HG03571 (cell line): Measurements from ENCODE around the gene CERS2.
"Not testable (repeated sequence)": the region's sequence is repeated elsewhere in the genome, so short reads cannot be mapped to it uniquely, and the experiment has no call there.

Experiments
- ATAC-seq: cut with Tn5 transposase; IDR thresholded peaks from one replicate; pipeline ENCODE4 v1.9.1; 2021; ENCODE audit not compliant: unreplicated experiment

Gene CERS2

DNA sequence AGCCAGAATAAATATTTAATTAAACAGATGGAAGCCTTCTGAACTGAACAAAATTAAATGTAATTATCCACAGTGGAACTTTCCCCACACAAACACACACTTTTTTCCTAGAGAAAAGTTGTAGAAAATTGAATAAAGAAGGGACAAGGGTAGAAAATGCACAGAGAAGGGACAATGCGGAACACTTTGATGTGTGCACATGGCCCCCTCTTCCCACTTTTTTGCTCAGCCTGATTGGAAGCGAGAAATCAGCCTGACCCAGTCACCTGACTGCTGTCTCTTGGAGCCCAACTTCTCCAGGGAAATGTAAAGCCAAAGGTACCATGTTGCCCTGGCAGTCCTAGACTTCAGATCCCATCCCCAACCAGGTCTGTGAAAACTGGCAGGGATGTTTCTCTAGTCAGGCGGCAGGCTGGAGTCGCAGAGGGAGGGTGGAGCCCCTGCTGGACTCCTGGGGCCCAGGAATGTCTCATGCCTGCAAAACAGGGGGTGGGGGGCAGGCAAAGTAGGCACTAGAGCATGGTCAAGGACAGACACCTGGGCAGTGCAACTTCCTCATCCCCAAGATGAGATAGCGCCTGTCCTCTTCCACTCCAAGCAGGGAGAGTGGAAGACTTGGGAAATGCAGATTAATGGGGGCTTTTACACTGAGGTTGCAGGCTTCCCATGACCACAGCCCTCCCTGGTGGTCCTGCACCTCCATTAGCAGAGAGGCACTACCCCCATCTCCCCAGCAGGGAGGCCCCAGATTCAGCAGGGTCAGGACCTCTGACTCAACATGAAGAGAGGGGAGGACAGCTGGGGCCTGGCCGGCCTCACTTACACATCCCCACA, 2.8 kb downstream of the CERS2 start:
- no peak for ATAC-seq

DNA sequence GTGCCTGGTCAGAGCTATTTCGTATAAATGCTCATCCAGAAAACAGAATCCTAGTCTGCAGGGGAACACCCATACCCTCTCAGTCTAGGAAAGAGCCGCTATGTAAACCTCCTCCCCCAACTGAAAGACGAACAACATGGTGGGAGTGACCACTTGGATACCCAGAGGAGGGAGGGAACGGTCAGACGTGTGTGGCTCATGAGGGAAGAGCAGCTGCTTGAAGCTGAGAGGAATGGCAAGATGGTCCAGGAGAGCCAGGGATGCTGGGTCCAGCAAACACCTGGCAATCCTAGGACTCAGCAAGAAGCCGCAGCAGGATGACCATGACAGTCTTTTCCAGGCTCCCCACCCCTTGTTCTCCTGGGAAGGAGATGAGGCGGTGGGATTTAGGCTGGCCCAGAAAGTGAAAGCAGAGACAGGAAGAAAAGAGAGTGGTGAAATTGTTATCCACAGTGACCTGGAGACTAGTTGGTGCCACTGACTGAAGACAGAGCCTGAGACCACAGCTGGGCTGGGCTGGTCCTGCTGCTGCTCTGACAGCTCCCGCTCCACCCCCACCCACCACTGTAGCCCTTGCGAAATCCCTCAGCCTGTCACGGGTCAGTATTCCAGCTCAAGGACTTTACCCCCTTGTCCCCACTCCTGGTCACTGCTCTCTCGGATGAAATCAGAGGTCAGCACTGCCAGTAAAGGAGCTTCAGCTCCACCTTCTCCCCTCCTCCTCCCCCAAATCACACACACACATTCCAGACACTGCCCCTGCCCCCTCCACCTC, 3.6 kb downstream of the CERS2 start:
- no peak for ATAC-seq

DNA sequence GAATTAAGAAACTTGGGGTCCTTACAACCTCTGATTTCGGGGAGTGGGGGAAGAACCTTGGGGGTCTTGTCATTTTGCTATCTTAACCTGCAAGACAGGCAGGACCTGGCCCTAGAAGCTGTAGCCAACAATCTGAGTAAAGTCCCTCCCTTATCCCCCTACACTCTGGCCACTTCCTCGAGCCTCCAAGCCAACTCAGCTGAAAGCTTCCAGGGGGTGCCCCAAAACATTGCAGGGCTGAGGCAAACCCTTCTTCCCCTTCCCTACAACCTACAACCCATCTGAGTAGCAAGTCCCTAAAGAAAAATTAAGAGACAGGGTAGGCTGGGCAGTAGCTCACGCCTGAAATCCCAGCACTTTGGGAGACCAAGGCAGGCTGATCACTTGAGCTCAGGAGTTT, 5.0 kb downstream of the CERS2 start:
- ATAC-seq = no peak

DNA sequence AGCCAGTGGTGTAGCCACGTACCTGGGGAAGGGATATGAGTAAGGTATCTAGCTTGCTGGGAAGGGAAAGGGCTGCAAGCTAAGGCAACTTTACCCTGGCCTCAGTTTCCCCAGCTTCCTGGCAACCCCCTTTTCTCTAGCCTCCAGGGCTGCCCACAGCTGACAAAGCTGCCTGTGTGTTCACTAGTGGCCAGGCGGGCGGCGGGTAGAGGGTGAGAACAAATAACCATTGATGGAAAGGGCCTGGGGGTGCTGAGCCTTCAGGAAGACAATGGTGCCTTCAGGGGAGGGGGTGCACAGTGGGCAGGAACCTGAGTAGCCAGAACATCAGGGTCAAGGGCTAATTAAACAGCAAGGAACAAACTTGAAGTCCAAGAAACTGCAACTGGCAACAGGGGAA, 6.1 kb downstream of the CERS2 start:
- no peak for ATAC-seq

DNA sequence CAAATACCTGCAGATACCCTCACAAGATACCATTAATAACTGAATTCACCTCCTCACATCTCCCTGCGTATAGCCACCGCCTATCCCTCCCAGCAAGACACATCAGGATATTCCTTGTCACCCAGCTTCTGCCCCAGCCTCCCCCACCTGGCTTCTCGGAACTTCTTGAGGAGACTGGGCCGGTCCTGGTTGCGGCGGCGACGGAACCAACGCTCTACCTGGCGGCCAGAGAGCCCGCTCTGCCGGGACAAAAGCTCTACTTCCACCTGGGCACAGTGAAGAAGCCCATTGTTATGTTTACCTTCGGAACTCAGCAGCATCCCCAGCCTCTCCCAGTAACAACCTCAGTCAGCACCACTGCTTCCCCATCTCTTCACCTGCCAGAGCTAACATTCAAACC, 6.7 kb downstream of the CERS2 start:
- no peak for ATAC-seq

DNA sequence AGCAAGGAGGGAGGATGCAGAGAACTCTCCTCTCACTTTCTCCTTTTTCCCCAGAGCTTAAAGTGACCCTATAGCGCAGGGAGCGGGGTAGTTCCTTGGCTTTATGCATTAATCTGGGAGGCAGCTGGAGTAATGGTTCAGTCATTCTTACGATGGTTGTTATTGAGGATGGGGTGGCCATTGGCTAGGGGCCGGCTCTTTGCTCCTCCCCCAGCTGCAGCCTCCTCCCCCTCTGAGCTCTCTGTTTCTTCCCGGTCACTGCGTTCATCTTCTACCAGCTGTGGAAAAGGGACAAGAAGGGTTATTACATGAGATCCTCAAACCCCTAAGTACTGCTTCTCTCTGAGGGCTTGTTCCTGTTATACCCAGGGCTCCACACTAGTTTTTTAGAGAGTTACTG, 8.6 kb downstream of the CERS2 start:
- no peak for ATAC-seq

DNA sequence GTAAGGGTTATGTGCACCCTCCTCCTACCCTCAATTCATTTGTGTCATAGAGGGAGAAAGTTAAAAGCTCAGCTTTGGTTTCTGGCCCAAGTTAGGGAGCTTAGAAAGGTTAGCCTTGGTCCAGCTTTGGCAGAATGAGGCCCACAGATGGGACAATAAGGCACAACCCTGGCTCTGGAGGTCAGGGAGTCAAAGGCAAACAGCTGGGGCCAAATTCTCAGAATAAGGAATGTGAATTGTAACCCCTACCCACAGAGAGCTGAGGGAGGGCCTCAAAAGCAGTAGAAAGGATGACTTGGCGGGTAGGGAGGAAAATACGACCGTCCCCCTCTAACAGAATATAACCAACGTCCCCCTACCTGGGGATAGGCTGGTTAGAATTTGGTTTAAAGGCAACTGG, 9.0 kb downstream of the CERS2 start:
- ATAC-seq = no peak

DNA sequence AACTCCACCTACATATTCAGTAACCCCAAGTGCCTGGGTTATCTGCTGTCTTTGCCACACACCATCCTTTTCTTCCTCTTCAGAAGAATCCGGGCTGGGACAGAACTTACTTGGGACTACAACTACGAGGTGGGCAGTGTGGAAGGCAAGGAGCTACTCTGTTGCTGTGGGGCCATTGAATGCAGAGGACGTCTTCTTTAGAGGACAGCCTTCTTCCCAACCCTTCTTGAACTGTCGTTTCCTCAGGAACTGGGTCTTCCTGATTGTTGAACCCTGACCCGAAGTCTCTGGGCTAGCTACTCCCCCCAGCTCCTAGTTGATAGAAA, 10.5 kb downstream of the CERS2 start:
- no peak for ATAC-seq

DNA sequence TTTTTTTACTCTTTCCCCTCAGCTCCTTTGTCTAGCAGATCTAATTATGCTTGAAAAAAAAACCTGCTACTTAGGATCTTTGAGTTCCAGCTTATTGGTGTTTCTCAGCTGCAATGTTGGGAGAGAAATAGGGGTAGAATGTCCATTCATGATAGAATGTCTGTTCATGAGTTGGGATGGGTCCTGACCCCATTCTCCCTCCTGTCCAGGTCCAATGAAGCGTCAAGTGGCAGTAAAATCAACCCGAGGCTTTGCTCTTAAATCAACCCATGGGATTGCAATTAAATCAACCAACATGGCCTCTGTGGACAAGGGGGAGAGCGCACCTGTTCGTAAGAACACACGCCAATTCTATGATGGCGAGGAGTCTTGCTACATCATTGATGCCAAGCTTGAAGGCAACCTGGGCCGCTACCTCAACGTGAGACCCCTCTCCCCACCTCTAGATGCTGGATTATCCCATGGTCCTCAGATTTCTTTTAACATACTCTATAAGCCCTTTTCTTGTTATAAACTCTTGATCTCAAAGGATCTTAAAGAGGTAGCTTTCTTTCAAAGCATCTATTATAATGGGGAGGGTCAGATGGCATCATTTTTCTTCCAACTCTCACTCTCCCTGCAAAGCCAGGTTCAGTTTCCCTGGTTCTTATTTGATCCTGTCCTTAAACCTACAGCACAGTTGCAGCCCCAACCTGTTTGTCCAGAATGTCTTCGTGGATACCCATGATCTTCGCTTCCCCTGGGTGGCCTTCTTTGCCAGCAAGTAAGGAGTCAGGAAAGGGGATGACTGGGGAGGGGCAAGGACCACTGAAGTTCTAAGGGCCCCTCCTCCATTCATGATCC, 11.1 kb downstream of the CERS2 start:
- ATAC-seq = no peak

DNA sequence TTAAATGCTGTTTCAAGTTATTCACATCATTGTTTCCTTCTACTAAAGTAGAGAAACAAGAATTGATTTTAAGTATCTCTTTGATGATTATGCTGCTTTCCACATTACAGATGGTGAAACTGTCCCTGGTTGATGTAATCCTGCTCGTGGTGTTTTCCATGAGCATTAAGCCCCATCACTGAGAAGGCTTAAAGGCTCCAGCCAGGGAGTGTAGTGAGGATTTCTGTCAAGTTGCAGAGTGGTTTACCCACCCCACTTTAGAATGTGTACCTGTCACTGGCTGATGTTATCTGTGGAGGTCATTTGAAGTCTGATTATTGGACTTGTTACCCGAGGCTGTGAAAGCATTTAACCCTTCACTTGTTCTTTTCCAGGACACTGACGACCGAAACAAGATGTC, 12.9 kb downstream of the CERS2 start:
- ATAC-seq = no peak

DNA sequence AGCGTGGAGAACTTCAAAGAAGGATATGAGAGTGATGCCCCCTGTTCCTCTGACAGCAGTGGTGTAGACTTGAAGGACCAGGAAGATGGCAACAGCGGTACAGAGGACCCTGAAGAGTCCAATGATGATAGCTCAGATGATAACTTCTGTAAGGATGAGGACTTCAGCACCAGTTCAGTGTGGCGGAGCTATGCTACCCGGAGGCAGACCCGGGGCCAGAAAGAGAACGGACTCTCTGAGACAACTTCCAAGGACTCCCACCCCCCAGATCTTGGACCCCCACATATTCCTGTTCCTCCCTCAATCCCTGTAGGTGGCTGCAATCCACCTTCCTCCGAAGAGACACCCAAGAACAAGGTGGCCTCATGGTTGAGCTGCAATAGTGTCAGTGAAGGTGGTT, 14.0 kb downstream of the CERS2 start:
- ATAC-seq = no peak

DNA sequence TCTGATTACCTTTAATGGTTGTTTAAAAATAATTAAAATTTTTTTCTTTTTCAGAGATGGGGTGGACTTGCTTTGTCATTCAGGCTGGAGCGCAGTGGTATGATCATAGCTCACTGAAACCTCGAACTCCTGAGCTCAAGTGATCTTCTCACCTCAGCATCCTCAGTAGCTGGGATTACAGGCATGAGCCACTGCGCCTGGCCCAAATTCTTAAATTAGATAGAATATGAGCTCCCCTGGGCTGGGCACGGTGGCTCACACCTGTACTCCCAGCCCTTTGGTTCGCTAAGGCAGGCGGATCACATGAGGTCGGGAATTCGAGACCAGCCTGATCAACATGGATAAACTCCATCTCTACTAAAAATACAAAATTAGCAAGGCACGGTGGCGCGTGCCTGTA, 17.0 kb downstream of the CERS2 start:
- ATAC-seq = no peak

DNA sequence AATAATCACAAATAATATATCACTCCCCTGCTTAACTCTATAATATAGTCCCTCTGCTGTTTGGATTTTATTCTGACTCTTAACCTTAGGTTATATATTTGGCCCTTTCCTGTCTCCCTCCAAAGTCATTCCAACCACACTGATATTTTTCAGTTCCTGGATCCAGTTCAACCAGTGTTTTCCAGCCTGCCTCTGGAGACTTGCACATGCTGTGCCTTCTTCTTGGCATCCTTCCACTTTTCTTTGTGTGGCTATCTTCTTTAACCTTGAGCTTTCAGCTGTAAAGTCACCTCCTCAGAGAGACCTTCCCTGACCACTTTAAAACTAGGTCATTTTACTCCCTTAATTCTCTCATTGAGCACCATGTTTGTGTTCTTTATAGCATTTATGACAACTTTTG, 19.4 kb downstream of the CERS2 start:
- no peak for ATAC-seq

DNA sequence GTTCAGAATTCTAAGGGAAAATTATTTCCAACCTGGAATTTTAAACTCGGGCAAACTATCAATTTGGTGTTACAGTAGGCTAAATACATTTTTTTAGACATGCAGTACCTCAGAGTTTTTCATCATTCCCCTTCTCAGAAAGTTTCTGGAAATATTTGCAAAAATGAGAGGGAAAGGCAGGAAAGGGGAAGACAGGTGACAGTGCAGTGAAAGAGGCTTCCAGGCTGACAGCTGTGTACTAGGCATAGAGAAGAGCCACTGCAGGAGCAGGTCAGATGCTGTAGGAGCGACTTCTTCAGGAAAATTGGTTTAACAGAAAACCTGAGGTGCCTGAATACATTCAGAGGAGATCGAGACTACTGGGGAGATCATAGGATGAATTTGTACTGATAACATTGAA, 19.9 kb downstream of the CERS2 start:
- ATAC-seq = no peak

DNA sequence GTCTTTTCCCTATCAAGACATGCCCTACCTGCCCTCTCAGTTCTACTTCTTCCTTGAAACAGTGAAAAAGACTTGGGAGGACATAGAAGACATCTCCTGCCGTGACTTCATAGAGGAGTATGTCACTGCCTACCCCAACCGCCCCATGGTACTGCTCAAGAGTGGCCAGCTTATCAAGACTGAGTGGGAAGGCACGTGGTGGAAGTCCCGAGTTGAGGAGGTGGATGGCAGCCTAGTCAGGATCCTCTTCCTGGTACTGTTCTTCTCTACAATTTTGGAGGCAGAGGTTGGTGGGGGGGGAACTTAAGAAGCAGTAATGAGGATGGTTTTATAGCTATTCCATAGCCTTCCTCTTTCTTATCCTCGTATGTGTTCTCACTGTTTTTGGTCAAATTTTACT, 29.8 kb downstream of the CERS2 start:
- no peak for ATAC-seq

DNA sequence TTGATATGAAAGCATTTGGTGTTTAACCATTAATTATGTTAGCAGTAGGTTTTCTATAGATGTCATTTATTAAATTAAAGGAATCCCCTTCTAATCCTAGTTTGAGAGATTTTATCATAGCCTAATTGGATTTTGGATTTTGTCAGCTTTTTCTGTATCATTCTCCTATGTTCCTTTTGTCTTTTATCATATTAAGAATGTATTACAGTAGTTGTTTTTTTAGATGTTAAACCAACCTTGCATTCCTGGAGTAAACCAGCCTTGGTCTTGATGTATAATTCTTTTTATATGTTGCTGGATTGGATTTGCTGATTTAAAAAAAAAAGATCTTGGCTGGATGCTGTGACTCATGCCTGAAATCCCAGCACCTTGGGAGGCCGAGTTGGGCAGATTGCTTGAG, 42.9 kb downstream of the CERS2 start:
- ATAC-seq = no peak

DNA sequence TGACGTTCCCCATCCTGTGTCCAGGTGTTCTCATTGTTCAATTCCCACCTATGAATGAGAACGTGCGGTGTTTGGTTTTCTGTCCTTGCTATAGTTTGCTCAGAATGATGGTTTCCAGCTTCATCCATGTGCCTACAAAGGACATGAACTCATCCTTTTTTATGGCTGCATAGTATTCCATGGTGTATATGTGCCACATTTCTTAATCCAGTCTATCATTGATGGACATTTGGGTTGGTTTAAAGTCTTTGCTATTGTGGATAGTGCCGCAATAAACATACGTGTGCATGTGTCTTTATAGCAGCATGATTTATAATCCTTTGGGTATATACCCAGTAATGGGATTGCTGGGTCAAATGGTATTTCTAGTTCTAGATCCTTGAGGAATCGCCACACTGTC, 45.9 kb downstream of the CERS2 start:
- ATAC-seq = not testable (repeated sequence)

DNA sequence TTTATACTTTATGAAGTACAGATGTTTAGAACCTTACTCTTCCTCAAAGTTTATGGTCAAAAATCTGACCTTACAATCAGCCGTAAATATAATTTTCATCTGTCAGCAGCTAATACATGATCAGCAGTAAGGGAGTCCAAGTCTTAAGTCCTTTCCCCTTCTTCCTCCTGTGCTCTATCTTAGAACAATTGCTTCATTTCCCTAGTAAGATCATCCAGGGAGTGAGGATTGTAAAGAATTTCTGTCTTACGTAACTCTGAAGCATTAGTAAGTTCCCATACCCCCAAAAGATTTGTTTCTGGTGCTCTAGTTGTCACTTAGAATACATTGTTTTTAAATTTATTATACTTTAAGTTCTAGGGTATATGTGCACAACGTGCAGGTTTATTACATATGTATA, 46.3 kb downstream of the CERS2 start:
- no peak for ATAC-seq

DNA sequence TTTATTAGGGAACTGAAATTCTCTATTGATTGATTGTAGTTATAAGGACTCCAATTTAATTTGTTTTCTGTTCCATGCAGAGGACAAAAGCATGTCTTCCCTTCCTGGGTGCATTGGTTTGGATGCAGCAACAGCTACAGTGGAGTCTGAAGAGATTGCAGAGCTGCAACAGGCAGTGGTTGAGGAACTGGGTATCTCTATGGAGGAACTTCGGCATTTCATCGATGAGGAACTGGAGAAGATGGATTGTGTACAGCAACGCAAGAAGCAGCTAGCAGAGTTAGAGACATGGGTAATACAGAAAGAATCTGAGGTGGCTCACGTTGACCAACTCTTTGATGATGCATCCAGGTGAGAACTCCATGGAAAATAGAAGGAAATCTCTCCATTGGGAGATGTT, 47.0 kb downstream of the CERS2 start:
- no peak for ATAC-seq

DNA sequence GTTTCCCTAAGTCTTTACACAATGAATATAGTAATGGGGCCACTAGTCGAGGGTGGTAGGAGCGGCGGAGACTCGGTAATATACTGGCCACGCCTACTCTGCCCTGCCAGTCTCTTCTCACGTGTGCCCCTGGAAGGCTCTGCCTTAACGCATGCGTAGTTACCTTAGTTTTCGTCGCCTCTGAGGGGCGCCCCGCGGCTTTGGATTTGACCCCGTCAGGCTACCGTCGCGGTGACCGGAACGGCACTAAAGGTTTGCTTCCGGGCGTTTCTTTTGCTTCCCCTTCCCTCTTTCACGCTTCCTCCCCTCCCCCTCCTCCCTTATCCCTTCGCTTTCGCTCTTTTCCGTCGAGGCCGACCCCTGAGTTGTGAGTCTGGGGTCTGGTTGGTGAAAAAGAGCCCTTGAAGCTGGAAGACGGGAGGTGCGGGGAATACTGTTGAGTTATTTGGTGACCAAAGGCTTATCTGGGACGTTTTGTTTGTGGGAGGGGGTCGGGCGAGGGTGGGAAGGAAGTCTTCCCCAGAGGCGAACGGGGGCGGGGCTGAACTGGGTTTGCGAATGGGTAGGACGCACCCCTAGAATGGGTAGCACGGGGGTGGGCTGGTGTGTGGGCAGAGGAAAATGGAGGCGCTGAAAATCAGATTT, 48.4 kb downstream of the CERS2 start, which contains the start of gene SETDB1:
SETDB1 (plus strand) TSS at position 267 of the 645 bp plus-strand sequence. CDS start 1,352 bp downstream, outside the sequence.
- peak; percentile 85 for ATAC-seq

DNA sequence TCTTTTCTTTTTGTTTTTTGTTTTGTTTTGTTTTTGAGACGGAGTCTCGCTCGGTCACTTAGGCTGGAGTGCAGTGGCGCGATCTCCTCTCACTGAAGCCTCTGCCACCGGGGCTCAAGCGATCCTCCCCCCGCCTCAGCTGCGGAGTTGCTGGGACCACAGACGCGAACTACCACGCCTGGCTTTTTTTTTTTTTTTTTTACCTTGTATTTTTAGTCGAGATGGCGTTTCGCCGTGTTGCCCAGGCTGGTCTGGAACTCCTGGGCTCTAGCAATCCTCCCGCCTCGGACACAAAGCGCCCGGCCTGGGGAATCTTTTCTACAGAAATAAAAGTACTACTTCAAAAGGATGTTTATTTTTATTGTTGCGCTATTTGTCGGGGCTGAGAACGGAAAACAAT, 49.6 kb downstream of the CERS2 start:
- ATAC-seq = no peak
